Measurements from ENCODE around the gene POU2F3. TPM values are rescaled to one million over a fixed set of nuclear protein-coding genes. Genes with fewer than 3 reads are reported as not detected.
"Not testable (repeated sequence)": the region's sequence is repeated elsewhere in the genome, so short reads cannot be mapped to it uniquely, and the experiment has no call there.

The POU2F3 gene
- total RNA-seq, 4 donors from 2014 or later, result 1.1 to 2.9 (median 1.5) TPM; not detected in 1

DNA sequence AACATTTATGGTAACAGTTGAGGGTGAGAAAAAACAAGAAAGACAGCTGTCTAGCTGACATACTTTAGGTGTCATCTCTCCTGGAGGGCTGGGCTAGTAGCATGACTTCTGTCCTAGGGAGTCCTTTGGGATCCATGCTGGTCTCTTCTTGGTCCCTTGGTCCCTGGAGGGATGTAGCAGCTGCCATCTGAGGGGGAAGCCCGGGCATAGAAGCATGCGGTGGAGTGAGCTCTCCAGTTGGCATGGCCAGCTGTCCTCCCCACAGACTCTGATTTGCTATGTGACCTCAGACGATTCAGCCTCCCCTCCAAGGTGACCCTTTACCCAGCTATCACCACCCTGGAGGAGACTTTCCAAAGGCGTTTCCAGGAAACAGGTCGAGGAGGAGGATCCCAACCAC is 28.7 kb downstream of the POU2F3 start:
- Histone ChIP-seq H3K27ac (no peak overlapping the region), H3K4me1 (peaks cover 6 to 23% (median 8%) of the 10 kb centered on the region in 3 donors), H3K9me3 (no peaks in the 10 kb centered on the region), H3K4me3 (no peak overlapping the region), H3K27me3 (peaks cover 0 to 30% (median 0%) of the 10 kb centered on the region in 4 donors), H3K36me3 (no peaks in the 10 kb centered on the region)
- no peak for DNase-seq
- 59 to 79% methylated on average over 3 to 4 of the region's 5 CpGs for WGBS, 2 donors
- TF ChIP-seq POLR2A (IDR thresholded peaks at IDR 0.05), result no peak
- TF ChIP-seq, protein P1, sequence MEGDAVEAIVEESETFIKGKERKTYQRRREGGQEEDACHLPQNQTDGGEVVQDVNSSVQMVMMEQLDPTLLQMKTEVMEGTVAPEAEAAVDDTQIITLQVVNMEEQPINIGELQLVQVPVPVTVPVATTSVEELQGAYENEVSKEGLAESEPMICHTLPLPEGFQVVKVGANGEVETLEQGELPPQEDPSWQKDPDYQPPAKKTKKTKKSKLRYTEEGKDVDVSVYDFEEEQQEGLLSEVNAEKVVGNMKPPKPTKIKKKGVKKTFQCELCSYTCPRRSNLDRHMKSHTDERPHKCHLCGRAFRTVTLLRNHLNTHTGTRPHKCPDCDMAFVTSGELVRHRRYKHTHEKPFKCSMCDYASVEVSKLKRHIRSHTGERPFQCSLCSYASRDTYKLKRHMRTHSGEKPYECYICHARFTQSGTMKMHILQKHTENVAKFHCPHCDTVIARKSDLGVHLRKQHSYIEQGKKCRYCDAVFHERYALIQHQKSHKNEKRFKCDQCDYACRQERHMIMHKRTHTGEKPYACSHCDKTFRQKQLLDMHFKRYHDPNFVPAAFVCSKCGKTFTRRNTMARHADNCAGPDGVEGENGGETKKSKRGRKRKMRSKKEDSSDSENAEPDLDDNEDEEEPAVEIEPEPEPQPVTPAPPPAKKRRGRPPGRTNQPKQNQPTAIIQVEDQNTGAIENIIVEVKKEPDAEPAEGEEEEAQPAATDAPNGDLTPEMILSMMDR (IDR thresholded peaks at IDR 0.05), result no peak
- intact Hi-C loops (cut with DNase I), result no loop called here

GRCh38 chr11:120270386-120270785 is 30.4 kb downstream of the POU2F3 start:
- peaks cover 6 to 23% (median 8%) of the 10 kb centered on the region in 3 donors for H3K4me1 ChIP-seq
- no peaks in the 10 kb centered on the region for H3K36me3 ChIP-seq
- no peaks in the 10 kb centered on the region for H3K9me3 ChIP-seq
- WGBS, 2 donors, result 64 to 75% methylated on average over 1 of the region's 1 CpG
- intact Hi-C loops (cut with DNase I), result no loop called here
- no peak overlapping the region for H3K4me3 ChIP-seq
- peak overlapping the region in 2 of 4 donors; percentile 79 to 83 for H3K27ac ChIP-seq
- peaks cover 0 to 30% (median 0%) of the 10 kb centered on the region in 4 donors for H3K27me3 ChIP-seq
- no peak for TF ChIP-seq POLR2A (IDR thresholded peaks at IDR 0.05)
- TF ChIP-seq, protein P1 (IDR thresholded peaks at IDR 0.05), result no peak
- no peak for DNase-seq

DNA sequence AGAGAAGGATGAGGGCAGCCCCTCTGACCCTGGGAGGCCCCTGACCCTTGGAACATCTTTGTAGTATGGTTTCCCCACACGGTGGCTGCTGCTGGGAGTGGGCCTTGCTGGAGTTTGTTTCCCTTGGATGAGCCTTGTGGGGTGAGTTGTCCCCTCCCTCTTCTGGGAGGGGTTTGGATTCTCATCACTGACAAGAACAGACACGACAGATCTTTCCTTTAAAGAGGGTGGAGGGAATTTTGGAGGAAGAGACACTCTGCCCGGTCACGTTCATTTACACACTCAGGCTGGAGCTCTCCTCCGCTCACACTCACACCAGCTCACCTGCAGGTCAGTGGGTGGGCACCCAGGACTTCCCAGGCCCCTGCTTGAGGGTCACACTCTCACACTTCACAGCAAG is 31.7 kb downstream of the POU2F3 start:
- Histone ChIP-seq H3K27me3 (peaks cover 0 to 24% (median 0%) of the 10 kb centered on the region in 4 donors), H3K36me3 (no peaks in the 10 kb centered on the region), H3K27ac (peak overlapping the region; percentile 57 to 83 (median 72)), H3K9me3 (no peaks in the 10 kb centered on the region), H3K4me3 (no peak overlapping the region), H3K4me1 (peaks cover 6 to 23% (median 8%) of the 10 kb centered on the region in 3 donors)
- 57 to 71% methylated on average over 1 to 3 of the region's 5 CpGs for WGBS, 2 donors
- intact Hi-C loops (cut with DNase I), result no loop called here
- no peak for TF ChIP-seq POLR2A (IDR thresholded peaks at IDR 0.05)
- TF ChIP-seq, protein P1 (IDR thresholded peaks at IDR 0.05), result no peak
- no peak for DNase-seq

DNA sequence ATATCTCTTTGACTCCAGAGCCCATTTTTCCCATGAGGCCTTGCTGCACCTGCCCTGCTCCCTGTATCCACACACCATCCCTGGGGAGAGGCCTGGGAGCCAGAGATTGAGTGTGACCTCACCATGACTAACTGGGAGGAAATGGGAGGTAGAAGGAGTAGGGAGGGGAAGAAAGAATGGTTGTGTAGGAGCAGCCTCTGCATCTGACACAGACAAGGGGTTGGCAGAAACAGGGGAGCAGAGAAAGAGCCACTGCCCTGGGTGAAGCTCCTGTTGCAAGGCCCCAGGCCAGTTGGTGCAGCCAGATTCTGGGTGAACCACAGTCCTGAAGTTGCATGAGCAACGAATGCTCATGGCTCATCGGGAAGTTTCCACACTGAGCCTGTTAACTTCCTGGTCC is 32.4 kb downstream of the POU2F3 start:
- Histone ChIP-seq H3K4me1 (peaks cover 6 to 23% (median 8%) of the 10 kb centered on the region in 3 donors), H3K36me3 (no peaks in the 10 kb centered on the region), H3K9me3 (no peaks in the 10 kb centered on the region), H3K27me3 (peaks cover 0 to 18% (median 0%) of the 10 kb centered on the region in 4 donors), H3K4me3 (no peak overlapping the region), H3K27ac (peak overlapping the region; percentile 57 to 83 (median 72))
- TF ChIP-seq, protein P1 (IDR thresholded peaks at IDR 0.05), result no peak
- no peak for TF ChIP-seq POLR2A (IDR thresholded peaks at IDR 0.05)
- no peak for DNase-seq
- WGBS, 2 donors, result 43 to 67% methylated on average over 2 of the region's 2 CpGs
- intact Hi-C loops (cut with DNase I), result no loop called here

GRCh38 chr11:120273432-120273831 is 33.5 kb downstream of the POU2F3 start:
- Histone ChIP-seq H3K4me1 (peaks cover 6 to 23% (median 8%) of the 10 kb centered on the region in 3 donors), H3K27ac (no peak overlapping the region), H3K27me3 (peaks cover 0 to 10% (median 0%) of the 10 kb centered on the region in 4 donors), H3K36me3 (no peaks in the 10 kb centered on the region), H3K4me3 (no peak overlapping the region), H3K9me3 (no peaks in the 10 kb centered on the region)
- DNase-seq, result no peak
- whole genome bisulfite sequencing, 2 donors, result 81 to 85% methylated on average over 2 of the region's 2 CpGs
- TF ChIP-seq, protein P1 (IDR thresholded peaks at IDR 0.05), result no peak
- TF ChIP-seq POLR2A (IDR thresholded peaks at IDR 0.05), result no peak
- intact Hi-C loops (cut with DNase I), result no loop called here

DNA sequence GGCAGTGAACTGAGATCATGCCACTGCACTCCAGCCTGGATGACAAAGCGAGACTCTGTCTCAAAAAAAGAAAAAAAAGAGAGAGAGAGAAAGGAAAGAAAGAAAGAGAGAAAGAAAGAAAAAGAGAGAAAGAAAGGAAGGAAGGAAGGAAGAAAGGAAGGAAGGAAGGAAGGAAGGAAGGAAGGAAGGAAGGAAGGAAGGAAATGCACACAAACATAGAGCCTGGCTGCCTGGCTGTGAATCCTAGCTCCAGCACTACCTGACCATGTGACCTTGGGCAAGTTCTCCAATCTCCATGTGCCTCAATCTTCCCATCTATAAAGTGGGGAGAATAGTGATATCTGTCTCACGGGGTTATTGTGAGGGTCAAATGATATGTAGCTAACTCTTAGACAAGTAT is 34.0 kb downstream of the POU2F3 start:
- DNase-seq; intact Hi-C loops (cut with DNase I); H3K4me3 ChIP-seq; H3K27me3 ChIP-seq; H3K27ac ChIP-seq; H3K36me3 ChIP-seq; H3K9me3 ChIP-seq: not testable (repeated sequence)
- H3K4me1 ChIP-seq, result peaks cover 6 to 23% (median 8%) of the 10 kb centered on the region in 3 donors
- 81 to 100% methylated on average over 2 of the region's 2 CpGs for WGBS, 2 donors

Measured in esophagus squamous epithelium (tissue), 5 donors.